Occipital lobe (tissue), 2 donors: ENCODE data around the gene MCTS1. TPM values are rescaled to one million over a fixed set of nuclear protein-coding genes. Genes with fewer than 3 reads are reported as not detected.
"Not testable (repeated sequence)": the region's sequence is repeated elsewhere in the genome, so short reads cannot be mapped to it uniquely, and the experiment has no call there.

Experiments
- DNase-seq: peaks from one replicate; lab custom pipeline; 2025; lab: John Stamatoyannopoulos, UW
- total RNA-seq: library from RNA; depleted of rRNA; stranded (reverse); fragments of >200 nt; gene quantifications from one replicate; pipeline ENCODE4 v1.2.3, GENCODE V29; 2014

MCTS1 gene
- total RNA-seq, 1 donor from 2014 or later = 39.1 TPM

- DNase-seq = peak; percentile 88
These were observed 26.0 kb downstream of the MCTS1 start, which contains the start of gene C1GALT1C1 for GRCh38 chrX:120629667-120630537. Gene C1GALT1C1 (minus strand): TSS chrX:120630054. CDS start chrX:120627166, 2,888 bp downstream.

- DNase-seq = no peak
These were observed 34.7 kb downstream of the MCTS1 start for GRCh38 chrX:120638619-120639018.

- DNase-seq = no peak
These were observed 39.0 kb downstream of the MCTS1 start for GRCh38 chrX:120642871-120643270.

GRCh38 chrX:120647127-120647526 lies 43.2 kb downstream of the MCTS1 start:
- no peak for DNase-seq

- not testable (repeated sequence) for DNase-seq
These were observed 48.4 kb downstream of the MCTS1 start for GRCh38 chrX:120652256-120652655.

- no peak for DNase-seq
These were observed 49.1 kb downstream of the MCTS1 start for GRCh38 chrX:120653000-120653399.

GRCh38 chrX:120660637-120661036 lies 56.7 kb downstream of the MCTS1 start:
- no peak for DNase-seq

Other genes with a start within 250 kb of the MCTS1 start
- under 0.01 TPM for gene ATP1B4, start 242.0 kb upstream of the MCTS1 start, total RNA-seq
- 48.8 TPM for gene LAMP2, start 134.8 kb upstream of the MCTS1 start, total RNA-seq
- 39.8 TPM for gene CUL4B, start 43.1 kb upstream of the MCTS1 start, total RNA-seq
- 16.2 TPM for gene C1GALT1C1, start 26.0 kb downstream of the MCTS1 start, total RNA-seq